CD14-positive monocyte (primary cell): ENCODE data around the gene LACTB. TPM values are rescaled to one million over a fixed set of nuclear protein-coding genes. Genes with fewer than 3 reads are reported as not detected.

Experiments
- DNase-seq, 3 donors: peaks; one replicate each; pipeline ENCODE4 v3.0.0-alpha.2; 2011 to 2022
- H2AFZ ChIP-seq: 2 replicates; pipeline ENCODE4 v1.6.0; 2012; ENCODE audit warnings: mild to moderate bottlenecking, low read depth, low read length, inconsistent platforms; ENCODE audit not compliant: insufficient read depth, poor library complexity, severe bottlenecking
- H3K27ac ChIP-seq, 2 donors: 1 replicate in 1 of 2; 2 replicates in 1 of 2; pipeline ENCODE4 v1.5.1; 2012 to 2013; ENCODE audit warnings: low read length in 2 of 2, control low read depth in 1 of 2, inconsistent platforms in 1 of 2, low read depth in 1 of 2, mild to moderate bottlenecking in 1 of 2
- H3K27me3 ChIP-seq, 2 donors: one replicate each; pipeline versions ENCODE4 v1.6.0 to v1.6.1; 2011 to 2013; ENCODE audit warnings: low read length in 2 of 2; ENCODE audit not compliant: control insufficient read depth in 2 of 2, insufficient read depth in 2 of 2
- H3K36me3 ChIP-seq, 2 donors: replicated peaks in 1 of 2; 1 replicate in 1 of 2; 2 replicates in 1 of 2; pipeline versions ENCODE4 v1.5.1 to v1.6.1; 2012 to 2013; ENCODE audit warnings: low read length in 2 of 2, control low read depth in 1 of 2, inconsistent platforms in 1 of 2, mild to moderate bottlenecking in 1 of 2; ENCODE audit not compliant: insufficient read depth in 2 of 2, control insufficient read depth in 1 of 2
- H3K4me1 ChIP-seq, 2 donors: 1 replicate in 1 of 2; 2 replicates in 1 of 2; pipeline versions ENCODE4 v1.5.1 to v1.6.1; 2012 to 2013; ENCODE audit warnings: low read length in 2 of 2, control low read depth in 1 of 2, inconsistent platforms in 1 of 2, mild to moderate bottlenecking in 1 of 2, moderate library complexity in 1 of 2; ENCODE audit not compliant: insufficient read depth in 2 of 2, control insufficient read depth in 1 of 2
- H3K4me2 ChIP-seq: replicated peaks from 2 replicates; pipeline ENCODE3; 2012; ENCODE audit warnings: low read length, moderate library complexity, mild to moderate bottlenecking; ENCODE audit not compliant: poor library complexity, severe bottlenecking; ENCODE audit errors: extremely low read depth
- H3K4me3 ChIP-seq, 3 experiments: fragments of 200-600 bp in 1 of 3; sonication (generic) in 1 of 3; replicated peaks in 1 of 3; 1 replicate in 2 of 3; 2 replicates in 1 of 3; pipeline ENCODE4 v1.5.1; 2011 to 2013; ENCODE audit warnings: low read length in 3 of 3, mild to moderate bottlenecking in 3 of 3, control low read depth in 2 of 3, low read depth in 2 of 3, inconsistent platforms in 1 of 3, moderate library complexity in 1 of 3
- H3K79me2 ChIP-seq: 2 replicates; pipeline ENCODE4 v1.6.0; 2012; ENCODE audit warnings: mild to moderate bottlenecking, control low read depth, inconsistent platforms, low read length, moderate library complexity; ENCODE audit not compliant: insufficient read depth
- H3K9ac ChIP-seq: 2 replicates; pipeline ENCODE4 v1.6.0; 2017; ENCODE audit warnings: low read length, mild to moderate bottlenecking; ENCODE audit not compliant: insufficient read depth, poor library complexity, severe bottlenecking
- H3K9me3 ChIP-seq, 2 donors: replicated peaks in 1 of 2; 1 replicate in 1 of 2; 2 replicates in 1 of 2; pipeline versions ENCODE4 v1.5.1 to v1.6.1; 2012 to 2013; ENCODE audit warnings: low read length in 2 of 2, control low read depth in 1 of 2; ENCODE audit not compliant: control insufficient read depth in 1 of 2, insufficient read depth in 1 of 2
- H4K20me1 ChIP-seq: 2 replicates; pipeline ENCODE4 v1.6.0; 2012; ENCODE audit warnings: mild to moderate bottlenecking, low read length, control low read depth, moderate library complexity; ENCODE audit not compliant: insufficient read depth
- H3K27ac Mint-ChIP-seq, 7 donors: one replicate each; pipeline ENCODE4 v1.8.0; 2020; ENCODE audit warnings: mild to moderate bottlenecking in 7 of 7, mixed read lengths in 7 of 7, moderate library complexity in 6 of 7, inconsistent platforms in 2 of 7
- H3K27me3 Mint-ChIP-seq, 3 donors: one replicate each; pipeline ENCODE4 v1.8.0; 2021 to 2022; ENCODE audit warnings: low read depth in 3 of 3, mild to moderate bottlenecking in 3 of 3, mixed read lengths in 3 of 3, moderate library complexity in 3 of 3, inconsistent platforms in 1 of 3
- H3K36me3 Mint-ChIP-seq, 2 donors: one replicate each; pipeline ENCODE4 v1.8.0; 2020; ENCODE audit warnings: mixed read lengths in 2 of 2, inconsistent platforms in 1 of 2, mild to moderate bottlenecking in 1 of 2
- H3K4me1 Mint-ChIP-seq: one replicate; pipeline ENCODE4 v1.8.0; 2020; ENCODE audit warnings: mild to moderate bottlenecking, mixed read lengths
- H3K4me3 Mint-ChIP-seq, 2 donors: one replicate each; pipeline ENCODE4 v1.8.0; 2020; ENCODE audit warnings: mild to moderate bottlenecking in 2 of 2, mixed read lengths in 2 of 2, moderate library complexity in 1 of 2
- H3K9me3 Mint-ChIP-seq, 7 donors: one replicate each; pipeline ENCODE4 v1.8.0; 2020 to 2022; ENCODE audit warnings: mixed read lengths in 7 of 7, mild to moderate bottlenecking in 6 of 7, moderate library complexity in 6 of 7, inconsistent platforms in 2 of 7
- WGBS: methylation state at CpG from one replicate; pipeline ENCODE4 v1.1.5; 2013; ENCODE audit warnings: missing lambda C conversion rate; ENCODE audit not compliant: insufficient coverage; 5-methylcytosine and 5-hydroxymethylcytosine counted together
- intact Hi-C, 2 donors: fragments of 100-400 bp; cut with micrococcal nuclease; formaldehyde crosslinking; loops; one replicate each; pipeline versions ENCODE4 v1.15.0 to v1.15.1; 2023
- polyA plus RNA-seq, 3 donors: library from polyadenylated mRNA; depleted of rRNA in 1 of 3; unstranded in 2 of 3; stranded (reverse) in 1 of 3; fragments of 300-500 nt in 2 of 3; fragments of >200 nt in 1 of 3; fragmentation: Illumina TruSeq in 2 of 3; gene quantifications; 1 replicate in 2 of 3; 2 replicates in 1 of 3; pipeline ENCODE4 v1.2.3, GENCODE V29; 2012 to 2021
- TF ChIP-seq, protein P1 (sequence below): fragments of 200-600 bp; IDR thresholded peaks from one replicate; pipeline ENCODE4 v1.8.0; 2022; ENCODE audit warnings: antibody characterized with exemption, mild to moderate bottlenecking

Gene LACTB
- polyA plus RNA-seq, 3 donors: 18.5 to 59.3 (median 40.4) TPM

DNA sequence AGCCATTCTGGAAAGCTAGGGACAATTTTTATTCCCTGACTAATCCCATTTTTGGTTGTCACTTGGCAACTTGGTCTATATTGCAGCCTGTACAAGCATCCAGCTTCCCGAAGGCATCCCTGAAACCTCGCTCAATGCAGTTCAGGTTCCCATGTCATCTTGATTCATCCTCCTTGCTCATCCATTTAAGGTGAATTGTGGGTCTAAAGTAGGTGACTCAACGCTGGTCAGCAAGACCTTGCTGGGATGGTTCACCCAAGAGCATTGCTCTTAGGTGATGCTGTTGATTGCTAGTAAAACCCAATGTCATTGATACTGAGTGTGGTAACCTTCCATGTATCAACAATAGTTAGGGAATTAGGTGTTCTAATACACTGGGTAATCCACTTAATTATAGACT, 54.6 kb downstream of the LACTB start:
- no peaks in the 10 kb centered on the region for H3K79me2 ChIP-seq
- no peaks in the 10 kb centered on the region for H3K9me3 ChIP-seq
- TF ChIP-seq, protein P1, sequence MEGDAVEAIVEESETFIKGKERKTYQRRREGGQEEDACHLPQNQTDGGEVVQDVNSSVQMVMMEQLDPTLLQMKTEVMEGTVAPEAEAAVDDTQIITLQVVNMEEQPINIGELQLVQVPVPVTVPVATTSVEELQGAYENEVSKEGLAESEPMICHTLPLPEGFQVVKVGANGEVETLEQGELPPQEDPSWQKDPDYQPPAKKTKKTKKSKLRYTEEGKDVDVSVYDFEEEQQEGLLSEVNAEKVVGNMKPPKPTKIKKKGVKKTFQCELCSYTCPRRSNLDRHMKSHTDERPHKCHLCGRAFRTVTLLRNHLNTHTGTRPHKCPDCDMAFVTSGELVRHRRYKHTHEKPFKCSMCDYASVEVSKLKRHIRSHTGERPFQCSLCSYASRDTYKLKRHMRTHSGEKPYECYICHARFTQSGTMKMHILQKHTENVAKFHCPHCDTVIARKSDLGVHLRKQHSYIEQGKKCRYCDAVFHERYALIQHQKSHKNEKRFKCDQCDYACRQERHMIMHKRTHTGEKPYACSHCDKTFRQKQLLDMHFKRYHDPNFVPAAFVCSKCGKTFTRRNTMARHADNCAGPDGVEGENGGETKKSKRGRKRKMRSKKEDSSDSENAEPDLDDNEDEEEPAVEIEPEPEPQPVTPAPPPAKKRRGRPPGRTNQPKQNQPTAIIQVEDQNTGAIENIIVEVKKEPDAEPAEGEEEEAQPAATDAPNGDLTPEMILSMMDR: no peak
- no peaks in the 10 kb centered on the region for H3K9me3 Mint-ChIP-seq
- H3K36me3 Mint-ChIP-seq: no peaks in the 10 kb centered on the region
- DNase-seq: no peak
- H3K4me2 ChIP-seq: no peak overlapping the region
- H3K27me3 ChIP-seq: no peaks in the 10 kb centered on the region
- H3K4me3 ChIP-seq: no peak overlapping the region
- H2AFZ ChIP-seq: no peak overlapping the region
- H3K27ac ChIP-seq: no peak overlapping the region
- H4K20me1 ChIP-seq: no peaks in the 10 kb centered on the region
- no peak overlapping the region for H3K27ac Mint-ChIP-seq
- no peaks in the 10 kb centered on the region for H3K4me1 ChIP-seq
- H3K4me3 Mint-ChIP-seq: no peak overlapping the region
- H3K36me3 ChIP-seq: no peaks in the 10 kb centered on the region
- H3K9ac ChIP-seq: no peak overlapping the region
- H3K27me3 Mint-ChIP-seq: peaks cover 0 to 3% (median 1%) of the 10 kb centered on the region in 3 donors
- 100% methylated on average over 1 of the region's 3 CpGs for WGBS
- H3K4me1 Mint-ChIP-seq: no peaks in the 10 kb centered on the region
- intact Hi-C loops: no loop called here

DNA sequence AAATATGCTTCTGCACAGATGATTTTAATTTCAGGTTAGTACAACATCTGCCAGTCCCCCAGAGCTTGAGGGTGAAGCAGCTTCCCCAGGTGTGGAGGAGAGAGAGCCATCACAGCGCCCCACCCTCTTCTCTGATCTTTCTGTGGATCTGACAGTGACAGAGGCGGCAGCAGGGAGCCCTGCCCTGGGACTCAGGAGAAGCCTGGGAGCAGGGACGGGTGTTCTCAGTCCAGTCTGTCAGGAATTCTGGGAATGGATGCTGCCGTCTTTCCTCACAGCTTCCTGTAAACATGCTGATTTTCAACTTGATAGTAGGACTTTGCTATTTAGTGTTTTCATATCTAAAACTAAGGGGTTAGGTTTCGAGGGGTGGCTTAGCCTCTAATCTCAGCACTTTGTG, 56.4 kb downstream of the LACTB start:
- intact Hi-C loops: no loop called here
- Mint-ChIP-seq H3K4me1 (peaks cover 4% of the 10 kb centered on the region), H3K27me3 (peaks cover 0 to 3% (median 1%) of the 10 kb centered on the region in 3 donors), H3K36me3 (no peaks in the 10 kb centered on the region), H3K27ac (no peak overlapping the region), H3K9me3 (no peaks in the 10 kb centered on the region), H3K4me3 (no peak overlapping the region)
- H2AFZ ChIP-seq: no peak overlapping the region
- no peaks in the 10 kb centered on the region for H3K4me1 ChIP-seq
- H3K79me2 ChIP-seq: no peaks in the 10 kb centered on the region
- no peaks in the 10 kb centered on the region for H4K20me1 ChIP-seq
- no peak for DNase-seq
- H3K27ac ChIP-seq: no peak overlapping the region
- no peaks in the 10 kb centered on the region for H3K27me3 ChIP-seq
- H3K4me2 ChIP-seq: no peak overlapping the region
- 79% methylated on average over 3 of the region's 5 CpGs for WGBS
- H3K9ac ChIP-seq: no peak overlapping the region
- no peak overlapping the region for H3K4me3 ChIP-seq
- no peaks in the 10 kb centered on the region for H3K36me3 ChIP-seq
- H3K9me3 ChIP-seq: no peaks in the 10 kb centered on the region
- TF ChIP-seq, protein P1: no peak
